HG02884 (cell line): Measurements from ENCODE around the gene R3HDML.
"Not testable (repeated sequence)": the region's sequence is repeated elsewhere in the genome, so short reads cannot be mapped to it uniquely, and the experiment has no call there.

Experiments used
- ATAC-seq: cut with Tn5 transposase; IDR thresholded peaks from one replicate; pipeline ENCODE4 v1.9.1; 2021; ENCODE audit warnings: mild to moderate bottlenecking, moderate library complexity; ENCODE audit not compliant: unreplicated experiment

Gene R3HDML, protein sequence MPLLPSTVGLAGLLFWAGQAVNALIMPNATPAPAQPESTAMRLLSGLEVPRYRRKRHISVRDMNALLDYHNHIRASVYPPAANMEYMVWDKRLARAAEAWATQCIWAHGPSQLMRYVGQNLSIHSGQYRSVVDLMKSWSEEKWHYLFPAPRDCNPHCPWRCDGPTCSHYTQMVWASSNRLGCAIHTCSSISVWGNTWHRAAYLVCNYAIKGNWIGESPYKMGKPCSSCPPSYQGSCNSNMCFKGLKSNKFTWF

DNA sequence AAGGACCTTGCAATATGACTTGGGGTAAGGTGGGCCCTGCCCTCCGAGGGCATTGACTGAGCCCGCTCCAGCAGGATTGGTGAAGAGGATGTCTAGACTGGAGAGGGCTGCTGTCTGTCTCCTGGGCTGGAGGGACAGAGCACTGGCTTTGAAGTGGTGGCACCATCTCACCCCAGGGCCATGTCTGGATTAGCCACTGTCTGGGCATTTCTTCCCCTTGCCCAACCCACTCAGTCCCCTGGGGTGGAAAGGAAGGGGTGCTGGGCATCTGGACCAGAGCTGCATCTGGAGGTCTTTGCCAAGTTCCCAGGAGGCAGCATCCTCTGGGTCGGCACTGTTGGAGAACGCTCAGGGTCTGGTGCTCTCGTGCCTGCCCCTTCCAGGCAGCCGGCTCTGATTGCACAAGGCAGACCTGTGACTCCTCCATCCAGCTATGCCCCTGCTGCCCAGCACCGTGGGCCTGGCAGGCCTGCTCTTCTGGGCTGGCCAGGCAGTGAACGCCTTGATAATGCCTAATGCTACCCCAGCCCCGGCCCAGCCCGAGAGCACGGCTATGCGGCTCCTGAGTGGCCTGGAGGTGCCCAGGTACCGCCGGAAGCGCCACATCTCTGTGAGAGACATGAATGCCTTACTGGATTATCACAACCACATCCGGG lies at the start of gene R3HDML:
Gene R3HDML, plus strand, starts transcription at position 319 of the 656 bp plus-strand sequence. Its CDS starts 115 bp downstream, at position 434.
- no peak for ATAC-seq

- no peak for ATAC-seq
Observed at GRCh38 chr20:44287272-44288097, 49.4 kb upstream of the R3HDML start.

- ATAC-seq, result no peak
Observed at GRCh38 chr20:44288252-44288651, 48.6 kb upstream of the R3HDML start.

DNA sequence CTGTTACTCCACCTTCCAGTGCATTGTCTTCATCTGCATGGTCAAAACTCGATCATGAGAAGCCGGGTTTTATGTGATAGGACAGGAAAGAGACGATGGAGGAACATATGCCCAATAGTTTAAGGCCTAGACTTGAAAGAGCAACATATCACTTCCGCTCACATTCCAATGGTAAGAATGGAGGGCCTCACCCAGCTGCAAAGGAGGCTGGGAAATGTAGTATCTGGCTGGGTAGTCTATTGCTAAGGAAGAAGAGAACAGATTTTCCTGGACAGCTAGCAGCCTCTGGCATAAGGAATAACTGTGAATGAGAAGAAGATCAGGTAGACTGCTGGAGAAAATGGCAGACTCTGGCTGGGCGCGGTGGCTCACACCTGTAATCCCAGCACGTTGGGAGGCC lies 45.1 kb upstream of the R3HDML start:
- no peak for ATAC-seq

DNA sequence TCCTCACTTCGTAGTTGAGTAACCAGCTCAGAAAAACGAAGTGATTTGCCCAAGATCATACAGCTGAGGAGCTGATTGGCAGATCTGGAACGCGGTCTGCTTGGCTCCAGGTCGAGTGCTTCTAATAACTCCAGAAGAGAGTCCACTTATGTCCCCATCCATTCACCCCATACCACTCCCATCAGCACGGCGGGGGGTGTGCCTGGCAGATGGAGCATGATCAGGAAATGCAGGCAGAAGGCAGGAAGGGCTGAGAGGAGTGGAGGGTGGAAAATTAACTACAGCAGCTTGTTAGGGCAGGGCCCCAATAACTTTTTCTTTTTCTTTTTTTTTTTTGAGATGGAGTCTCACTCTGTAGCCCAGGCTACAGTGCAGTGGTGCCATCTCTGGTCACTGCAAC lies 40.8 kb upstream of the R3HDML start:
- ATAC-seq, result no peak

GRCh38 chr20:44297721-44298120 lies 39.1 kb upstream of the R3HDML start:
- ATAC-seq, result no peak

DNA sequence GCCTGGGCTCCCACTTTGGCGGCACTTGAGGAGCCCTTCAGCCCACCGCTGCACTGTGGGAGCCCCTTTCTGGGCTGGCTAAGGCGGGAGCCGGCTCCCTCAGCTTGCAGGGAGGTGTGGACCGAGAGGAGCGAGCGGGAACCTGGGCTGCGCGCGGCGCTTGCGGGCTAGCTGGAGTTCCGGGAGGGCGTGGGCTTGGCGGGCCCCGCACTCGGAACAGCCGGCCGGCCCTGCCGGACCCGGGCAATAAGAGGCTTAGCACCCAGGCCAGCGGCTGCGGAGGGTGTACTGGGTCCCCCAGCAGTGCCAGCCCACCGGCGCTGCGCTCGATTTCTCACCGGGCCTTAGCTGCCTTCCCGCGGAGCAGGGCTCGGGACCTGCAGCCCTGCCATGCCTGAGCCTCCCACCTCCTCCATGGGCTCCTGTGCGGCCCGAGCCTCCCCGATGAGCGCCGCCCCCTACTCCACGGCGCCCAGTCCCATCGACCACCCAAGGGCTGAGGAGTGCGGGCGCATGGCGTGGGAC lies 37.8 kb upstream of the R3HDML start:
- not testable (repeated sequence) for ATAC-seq

DNA sequence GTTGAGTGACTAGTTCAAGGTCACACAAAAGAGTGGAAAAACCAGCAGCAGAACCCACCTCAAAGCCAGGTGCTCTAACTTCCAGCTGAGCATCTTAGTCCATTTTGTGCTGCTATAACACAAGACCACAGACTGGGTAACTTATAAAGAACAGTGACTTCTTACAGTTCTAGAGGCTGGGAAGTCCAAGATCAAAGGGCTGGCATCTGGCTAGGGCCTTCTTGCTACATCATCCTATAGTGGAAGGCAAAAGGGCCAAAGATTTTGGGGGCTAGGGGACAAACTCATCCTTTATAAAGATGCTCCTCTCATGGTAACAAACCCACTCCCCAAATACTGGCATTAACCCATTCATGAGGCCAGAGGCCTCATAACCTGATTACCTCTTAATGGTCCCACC lies 35.6 kb upstream of the R3HDML start:
- ATAC-seq, result no peak

DNA sequence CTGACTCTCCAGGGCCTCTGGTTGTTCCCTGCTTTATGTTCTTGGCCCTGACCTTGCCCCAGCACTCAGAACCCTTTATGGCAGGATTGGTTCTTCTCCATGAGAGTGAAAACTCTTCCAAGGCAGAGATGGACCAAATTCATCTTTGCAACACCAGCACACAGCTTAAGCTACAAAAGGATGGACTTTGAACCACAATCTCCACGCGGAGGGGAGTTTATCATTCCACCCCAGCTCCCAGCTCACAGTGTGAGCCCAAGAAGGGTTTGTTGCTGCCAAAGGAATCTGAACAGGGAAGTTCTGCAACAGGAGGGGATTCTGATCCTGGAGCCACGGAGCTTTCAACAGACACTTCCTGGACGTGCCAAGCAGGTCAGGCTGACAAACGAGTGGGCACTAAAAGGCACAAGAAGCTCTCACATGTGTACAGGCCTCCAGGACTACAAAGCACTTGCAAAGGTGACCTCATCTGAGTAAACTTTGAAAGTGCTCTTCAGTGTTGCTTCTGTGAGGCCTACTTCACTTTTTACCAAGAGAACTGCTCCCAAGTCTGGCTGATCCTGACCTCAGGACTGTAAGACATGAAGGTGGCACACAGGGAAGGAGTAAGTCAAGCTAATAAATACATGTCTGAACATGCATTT lies 34.7 kb upstream of the R3HDML start:
- ATAC-seq, result no peak

- no peak for ATAC-seq
Observed at GRCh38 chr20:44302736-44303135, 34.1 kb upstream of the R3HDML start.

GRCh38 chr20:44304383-44304782 lies 32.5 kb upstream of the R3HDML start:
- no peak for ATAC-seq

DNA sequence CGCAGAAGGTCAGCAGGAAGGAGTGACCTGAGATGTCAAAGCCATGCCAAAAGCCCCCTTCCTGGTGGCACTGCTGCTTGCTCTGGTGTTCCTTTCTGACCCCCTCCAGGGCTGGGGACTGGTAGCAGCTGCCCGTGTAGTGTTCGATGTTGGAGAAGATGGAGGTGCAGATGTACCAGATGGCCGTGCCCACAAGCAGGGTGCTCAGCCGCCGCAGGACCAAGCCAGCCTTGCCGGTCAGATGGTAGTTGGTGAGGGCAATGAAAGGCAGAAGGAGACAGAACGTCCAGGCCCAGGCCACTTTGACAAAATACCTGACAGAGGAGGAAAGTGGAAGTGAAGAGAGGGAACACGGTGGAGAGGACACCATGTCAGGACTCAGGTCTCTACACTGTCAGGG lies 29.9 kb upstream of the R3HDML start:
- no peak for ATAC-seq

DNA sequence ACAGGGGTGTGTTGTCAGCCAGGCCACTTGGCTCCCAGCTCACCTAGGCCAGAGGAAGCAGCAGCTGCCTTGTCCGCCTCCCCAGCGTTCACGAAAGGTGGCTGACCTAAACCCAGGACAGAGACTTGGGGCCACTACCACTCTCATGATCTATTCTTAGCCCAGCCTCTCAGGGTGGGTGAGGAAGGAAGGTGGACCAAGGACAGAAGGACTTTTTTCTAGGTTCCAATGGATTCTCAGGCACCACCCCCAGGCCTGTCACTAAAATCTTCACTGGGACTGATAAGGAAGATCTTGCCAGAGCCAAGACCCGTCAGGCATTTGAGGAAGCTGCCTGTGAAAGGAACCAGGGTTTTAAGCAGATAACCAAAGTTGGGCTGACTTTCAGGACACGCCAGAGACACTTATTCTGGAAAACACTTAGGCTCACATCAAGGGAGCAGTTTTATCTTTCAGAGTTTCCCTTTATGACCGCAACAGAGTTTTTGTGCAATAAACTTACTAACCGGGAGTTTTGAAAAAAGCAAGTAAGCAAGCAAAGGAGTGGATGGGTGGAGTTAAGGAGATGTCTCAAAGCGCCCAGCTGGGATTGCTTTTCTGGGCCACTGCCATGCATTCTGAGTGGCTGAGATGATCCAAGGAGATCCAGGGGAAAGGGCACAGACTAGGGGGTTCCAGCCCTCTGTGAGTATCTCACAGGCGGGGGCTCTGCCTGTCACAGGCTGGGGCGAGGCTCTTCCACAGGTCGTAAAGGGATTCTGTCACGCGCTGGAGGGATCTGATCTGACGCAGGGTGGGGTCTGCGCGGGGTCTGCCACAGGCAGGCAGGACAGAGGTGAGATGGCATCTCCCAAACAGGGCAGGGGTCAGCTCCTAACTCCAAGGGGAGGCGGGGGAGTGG lies 26.8 kb upstream of the R3HDML start:
- no peak for ATAC-seq

- peak; percentile 94 for ATAC-seq
Observed at GRCh38 chr20:44310664-44311639, 25.9 kb upstream of the R3HDML start, which contains the start of gene FITM2. TSS of gene FITM2 (minus strand) at chr20:44311202. CDS start at chr20:44311148, 54 bp downstream.

- ATAC-seq, result no peak
Observed at GRCh38 chr20:44314870-44315269, 22.0 kb upstream of the R3HDML start.

GRCh38 chr20:44319839-44320422 lies 16.9 kb upstream of the R3HDML start:
- ATAC-seq, result no peak

DNA sequence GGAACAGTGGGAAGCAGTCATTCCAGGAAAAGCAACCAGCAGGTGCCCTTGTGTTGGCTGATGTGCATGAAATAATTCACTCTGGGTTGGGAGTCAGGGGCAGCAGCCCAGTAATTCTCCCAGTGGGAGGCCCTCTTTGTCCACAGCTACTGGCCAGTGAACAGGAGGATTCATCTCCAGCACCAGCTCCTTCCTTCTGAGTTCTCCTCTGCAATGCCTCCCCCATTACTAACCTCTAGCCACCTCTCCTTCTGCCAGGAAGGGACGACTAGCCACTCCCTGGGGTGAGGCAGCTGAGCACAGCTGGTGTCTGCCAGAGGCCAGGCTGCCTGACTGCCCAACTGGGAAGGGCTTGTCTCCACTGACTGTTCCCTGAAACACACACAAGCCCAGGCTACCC lies 12.5 kb upstream of the R3HDML start:
- ATAC-seq, result no peak

DNA sequence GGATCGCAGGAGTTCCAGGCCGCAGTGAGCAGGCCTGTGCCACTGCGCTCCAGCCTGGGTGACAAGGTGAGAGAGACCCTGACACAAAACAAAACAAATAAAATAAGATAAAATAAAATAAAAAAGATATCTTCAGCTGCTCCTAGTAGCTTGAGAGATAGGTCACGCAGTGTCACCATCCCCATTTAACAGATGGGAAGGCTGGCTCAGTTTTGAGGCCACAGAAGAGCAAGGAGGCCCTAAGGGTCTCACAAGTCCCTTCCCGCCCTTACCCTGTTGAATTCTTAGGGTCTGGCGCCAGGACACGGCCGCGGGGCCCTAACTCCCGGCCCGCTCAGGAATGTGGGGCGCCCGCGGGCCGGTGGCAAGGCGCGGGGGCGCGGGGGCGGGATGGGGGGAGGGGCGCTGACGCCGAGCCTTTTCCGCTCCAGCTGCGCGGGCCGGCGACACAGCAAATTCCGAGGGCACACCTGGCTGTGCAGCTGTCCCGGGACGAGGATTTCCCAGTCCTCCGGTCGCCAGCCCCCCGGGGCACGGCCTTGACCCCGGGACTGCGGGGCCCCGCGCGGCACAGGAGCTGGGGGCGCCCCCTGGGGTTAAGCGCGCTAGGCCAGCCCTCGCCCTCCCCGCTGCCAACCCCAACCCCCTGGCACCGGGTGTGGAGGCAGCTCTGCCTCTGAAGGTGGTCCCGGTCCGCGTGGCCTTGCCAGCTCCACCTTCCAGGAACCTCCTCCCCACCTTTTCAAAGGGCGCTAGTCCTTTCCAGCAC lies 10.3 kb upstream of the R3HDML start:
- no peak for ATAC-seq
